ENCODE measurements around the gene USP17L13. TPM values are rescaled to one million over a fixed set of nuclear protein-coding genes. Genes with fewer than 3 reads are reported as not detected.
"Not testable (repeated sequence)": the region's sequence is repeated elsewhere in the genome, so short reads cannot be mapped to it uniquely, and the experiment has no call there.

USP17L13 gene
- total RNA-seq, 4 donors from 2014 or later: not detected

DNA sequence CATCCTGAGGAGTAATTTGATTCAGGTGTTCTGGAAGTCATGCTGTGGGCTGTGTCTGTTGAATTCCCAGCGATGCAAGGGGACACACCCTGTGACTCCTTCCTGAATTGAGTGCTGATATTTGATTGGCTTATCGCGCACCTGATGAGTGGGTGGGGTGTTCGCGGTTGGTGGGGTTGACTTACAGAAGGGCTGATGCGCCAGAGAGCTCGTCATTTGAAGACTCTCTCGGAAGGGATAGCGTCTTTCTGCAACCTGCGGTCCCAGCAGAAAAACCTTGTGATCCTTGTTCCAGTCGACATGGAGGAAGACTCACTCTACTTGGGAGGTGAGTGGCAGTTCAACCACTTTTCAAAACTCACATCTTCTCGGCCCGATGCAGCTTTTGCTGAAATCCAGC is 37.9 kb downstream of the USP17L13 start, which contains the start of gene USP17L21:
USP17L21 (plus strand) TSS at position 301 of the 400 bp plus-strand sequence; CDS start at position 301, 0 bp downstream.
- H3K27me3 ChIP-seq, H3K9me3 ChIP-seq, H3K36me3 ChIP-seq, H3K4me3 ChIP-seq, ATAC-seq, H3K27ac ChIP-seq, H3K4me1 ChIP-seq: not testable (repeated sequence)
- WGBS, 2 donors (ENCODE audit: low coverage in 1 of 2): no CpG with 5 or more reads among the region's 13 CpGs

DNA sequence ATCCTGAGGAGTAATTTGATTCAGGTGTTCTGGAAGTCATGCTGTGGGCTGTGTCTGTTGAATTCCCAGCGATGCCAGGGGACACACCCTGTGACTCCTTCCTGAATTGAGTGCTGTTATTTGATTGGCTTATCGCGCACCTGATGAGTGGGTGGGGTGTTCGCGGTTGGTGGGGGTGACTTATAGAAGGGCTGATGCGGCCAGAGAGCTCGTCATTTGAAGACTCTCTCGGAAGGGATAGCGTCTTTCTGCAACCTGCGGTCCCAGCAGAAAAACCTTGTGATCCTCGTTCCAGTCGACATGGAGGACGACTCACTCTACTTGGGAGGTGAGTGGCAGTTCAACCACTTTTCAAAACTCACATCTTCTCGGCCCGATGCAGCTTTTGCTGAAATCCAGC is 42.6 kb downstream of the USP17L13 start, which contains the start of gene USP17L22:
USP17L22 (plus strand) TSS at position 301 of the 400 bp plus-strand sequence; CDS start at position 301, 0 bp downstream.
- not testable (repeated sequence) for H3K4me3 ChIP-seq, H3K4me1 ChIP-seq, H3K36me3 ChIP-seq, H3K27ac ChIP-seq, H3K27me3 ChIP-seq, ATAC-seq, H3K9me3 ChIP-seq
- WGBS, 2 donors (ENCODE audit: low coverage in 1 of 2): no CpG with 5 or more reads among the region's 15 CpGs

DNA sequence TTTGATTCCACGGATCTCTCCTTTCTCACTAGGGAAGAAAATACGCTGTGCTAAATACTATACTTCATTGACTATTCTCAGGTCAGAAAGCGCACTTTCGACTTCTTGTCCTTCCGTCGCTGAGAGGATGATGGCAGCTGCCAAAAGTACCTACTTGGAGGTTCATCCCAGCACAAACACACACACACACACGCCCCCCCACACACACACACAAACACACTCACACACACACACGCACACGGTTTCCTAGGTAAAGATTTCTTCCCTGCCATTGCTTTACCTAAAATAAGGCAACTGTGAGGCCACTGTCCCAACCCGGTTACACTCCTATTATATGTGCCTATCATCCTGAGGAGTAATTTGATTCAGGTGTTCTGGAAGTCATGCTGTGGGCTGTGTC is 47.0 kb downstream of the USP17L13 start:
- H3K27me3 ChIP-seq, H3K36me3 ChIP-seq, H3K9me3 ChIP-seq, ATAC-seq, H3K4me3 ChIP-seq, H3K27ac ChIP-seq, H3K4me1 ChIP-seq: not testable (repeated sequence)
- 87% methylated on average over 8 of the region's 10 CpGs for WGBS, 2 donors (ENCODE audit: low coverage in 1 of 2)

Other genes with a start within 250 kb of the USP17L13 start
- gene FAM90A26, start 54.5 kb upstream of the USP17L13 start, total RNA-seq: not detected
- not detected for gene USP17L10, start 14.2 kb upstream of the USP17L13 start, total RNA-seq
- not detected for gene USP17L11, start 9.5 kb upstream of the USP17L13 start, total RNA-seq
- gene USP17L12, start 4.7 kb upstream of the USP17L13 start, total RNA-seq: not detected
- gene USP17L15, start 9.5 kb downstream of the USP17L13 start, total RNA-seq: not detected
- not detected for gene USP17L17, start 19.0 kb downstream of the USP17L13 start, total RNA-seq
- gene USP17L18, start 23.7 kb downstream of the USP17L13 start, total RNA-seq: not detected
- gene USP17L19, start 28.5 kb downstream of the USP17L13 start, total RNA-seq: not detected
- gene USP17L20, start 33.2 kb downstream of the USP17L13 start, total RNA-seq: not detected
- gene USP17L21, start 38.0 kb downstream of the USP17L13 start, total RNA-seq: not detected
- not detected for gene USP17L22, start 42.7 kb downstream of the USP17L13 start, total RNA-seq
- gene USP17L24, start 100.3 kb downstream of the USP17L13 start, total RNA-seq: not detected
- not detected for gene USP17L25, start 105.0 kb downstream of the USP17L13 start, total RNA-seq
- not detected for gene USP17L26, start 109.8 kb downstream of the USP17L13 start, total RNA-seq
- gene USP17L5, start 114.5 kb downstream of the USP17L13 start, total RNA-seq: not detected
- not detected for gene USP17L27, start 119.3 kb downstream of the USP17L13 start, total RNA-seq
- gene USP17L28, start 124.0 kb downstream of the USP17L13 start, total RNA-seq: not detected
- gene USP17L29, start 128.7 kb downstream of the USP17L13 start, total RNA-seq: not detected
- gene USP17L30, start 138.2 kb downstream of the USP17L13 start, total RNA-seq: not detected
- not detected for gene DEFB131A, start 219.5 kb downstream of the USP17L13 start, total RNA-seq